Measurements from ENCODE around the gene MEGF11. TPM values are rescaled to one million over a fixed set of nuclear protein-coding genes. Genes with fewer than 3 reads are reported as not detected.
A peak's percentile ranks its signal among the peaks of the same experiment; 100 is the strongest.

The MEGF11 gene
- total RNA-seq, 1 experiment from 2014 or later, result 0.09 TPM

GRCh38 chr15:65909831-65910230 lies 343.7 kb downstream of the MEGF11 start:
- H3K9me3 Mint-ChIP-seq (ENCODE audit: unreplicated experiment), result no peaks in the 10 kb centered on the region
- H3K36me3 Mint-ChIP-seq (ENCODE audit: insufficient read depth, unreplicated experiment), result peaks cover 19% of the 10 kb centered on the region
- ChIA-PET CTCF (interaction anchor here (1.1 kb wide), 1 partner anchor 13 kb away, joined by 3 read pairs; no protein-coding TSS in a partner anchor), POLR2A (interaction anchor here (0.6 to 0.9 kb wide), 2 partner anchors 173 to 299 kb away, joined by 3 to 4 read pairs; partner anchors contain the start of gene INTS14)
- BruUV-seq (replicated peaks), result no TSS peak
- intact Hi-C loops (cut with micrococcal nuclease), result no loop called here
- H3K4me3 Mint-ChIP-seq (ENCODE audit: unreplicated experiment), result no peak overlapping the region
- DNase-seq (ENCODE audit: unreplicated experiment), result no peak
- TF ChIP-seq CTCF (IDR thresholded peaks at IDR 0.05; ENCODE audit: unreplicated experiment), result no peak
- H3K4me1 Mint-ChIP-seq (ENCODE audit: insufficient read depth, unreplicated experiment), result no peaks in the 10 kb centered on the region
- no peak overlapping the region for H3K27ac Mint-ChIP-seq (ENCODE audit: low read depth, unreplicated experiment)
- H3K27me3 Mint-ChIP-seq (ENCODE audit: insufficient read depth, unreplicated experiment), result no peaks in the 10 kb centered on the region

DNA sequence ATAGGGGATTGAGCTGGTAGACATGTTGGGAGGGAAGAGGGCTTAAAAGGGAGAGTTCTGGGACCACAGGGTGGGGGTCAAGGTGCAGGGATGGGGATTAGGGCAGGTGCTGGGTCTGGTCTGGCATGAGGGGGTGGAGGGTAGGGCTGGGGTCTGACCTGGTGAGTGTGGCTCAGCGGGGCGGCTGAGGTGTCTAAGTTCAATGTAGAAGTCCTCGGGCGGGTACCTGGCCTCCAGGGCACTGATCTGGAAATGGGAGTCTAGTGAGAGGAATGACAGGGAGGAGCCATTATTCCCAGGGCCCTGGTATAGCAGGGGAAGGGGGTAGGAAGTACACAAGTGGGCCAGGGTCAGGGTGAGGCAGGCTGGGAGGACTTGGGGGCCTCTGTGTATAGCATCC lies 344.7 kb downstream of the MEGF11 start:
- POLR2A ChIA-PET, result no interaction called here
- Mint-ChIP-seq H3K9me3 (ENCODE audit: unreplicated experiment) (no peaks in the 10 kb centered on the region), H3K27ac (ENCODE audit: low read depth, unreplicated experiment) (peak overlapping the region; percentile 50), H3K4me3 (ENCODE audit: unreplicated experiment) (no peak overlapping the region), H3K27me3 (ENCODE audit: insufficient read depth, unreplicated experiment) (no peaks in the 10 kb centered on the region), H3K4me1 (ENCODE audit: insufficient read depth, unreplicated experiment) (no peaks in the 10 kb centered on the region), H3K36me3 (ENCODE audit: insufficient read depth, unreplicated experiment) (peaks cover 19% of the 10 kb centered on the region)
- CTCF ChIA-PET, result no interaction called here
- TF ChIP-seq CTCF (IDR thresholded peaks at IDR 0.05; ENCODE audit: unreplicated experiment), result no peak
- intact Hi-C loops (cut with micrococcal nuclease), result no loop called here
- DNase-seq (ENCODE audit: unreplicated experiment), result no peak
- BruUV-seq (replicated peaks), result no TSS peak

- H3K4me3 Mint-ChIP-seq (ENCODE audit: unreplicated experiment), result no peak overlapping the region
- H3K9me3 Mint-ChIP-seq (ENCODE audit: unreplicated experiment), result no peaks in the 10 kb centered on the region
- ChIA-PET POLR2A (no interaction called here), CTCF (interaction anchor here (0.7 kb wide), 1 partner anchor 9 kb away, joined by 3 read pairs; no protein-coding TSS in a partner anchor)
- H3K36me3 Mint-ChIP-seq (ENCODE audit: insufficient read depth, unreplicated experiment), result peaks cover 19% of the 10 kb centered on the region
- peaks cover 6% of the 10 kb centered on the region for H3K4me1 Mint-ChIP-seq (ENCODE audit: insufficient read depth, unreplicated experiment)
- intact Hi-C loops (cut with micrococcal nuclease), result no loop called here
- DNase-seq (ENCODE audit: unreplicated experiment), result no peak
- no peak overlapping the region for H3K27ac Mint-ChIP-seq (ENCODE audit: low read depth, unreplicated experiment)
- no TSS peak for BruUV-seq (replicated peaks)
- TF ChIP-seq CTCF (IDR thresholded peaks at IDR 0.05; ENCODE audit: unreplicated experiment), result no peak
- no peaks in the 10 kb centered on the region for H3K27me3 Mint-ChIP-seq (ENCODE audit: insufficient read depth, unreplicated experiment)
These were observed 345.9 kb downstream of the MEGF11 start for GRCh38 chr15:65907661-65908060.

DNA sequence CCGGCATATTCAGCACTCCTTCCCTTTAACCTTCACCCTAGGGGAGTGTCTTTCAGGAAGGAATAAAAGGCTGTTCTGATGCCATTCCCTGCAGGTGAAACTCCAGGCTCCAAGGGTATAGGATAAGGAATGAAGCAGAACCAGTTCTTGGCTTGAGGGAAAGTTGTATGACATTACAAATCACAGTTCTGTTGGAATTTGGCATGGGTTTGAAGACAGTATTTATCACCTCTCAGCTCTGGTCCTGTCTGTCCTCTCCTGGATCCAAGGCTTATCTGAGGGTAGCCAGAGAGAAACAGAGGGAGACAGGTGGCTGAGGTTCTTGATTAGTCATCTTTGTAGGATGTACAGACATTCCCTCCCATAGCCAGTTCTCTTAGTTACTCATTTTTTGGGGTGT lies 347.2 kb downstream of the MEGF11 start:
- ChIA-PET POLR2A (interaction anchor here (0.6 kb wide), 1 partner anchor 19 kb away, joined by 3 read pairs; no protein-coding TSS in a partner anchor), CTCF (interaction anchor here (0.6 kb wide), 1 partner anchor 382 kb away, joined by 3 read pairs; no protein-coding TSS in a partner anchor)
- Mint-ChIP-seq H3K4me1 (ENCODE audit: insufficient read depth, unreplicated experiment) (peaks cover 15% of the 10 kb centered on the region), H3K27me3 (ENCODE audit: insufficient read depth, unreplicated experiment) (no peaks in the 10 kb centered on the region), H3K36me3 (ENCODE audit: insufficient read depth, unreplicated experiment) (peaks cover 25% of the 10 kb centered on the region), H3K4me3 (ENCODE audit: unreplicated experiment) (no peak overlapping the region), H3K27ac (ENCODE audit: low read depth, unreplicated experiment) (no peak overlapping the region), H3K9me3 (ENCODE audit: unreplicated experiment) (no peaks in the 10 kb centered on the region)
- DNase-seq (ENCODE audit: unreplicated experiment), result no peak
- TF ChIP-seq CTCF (IDR thresholded peaks at IDR 0.05; ENCODE audit: unreplicated experiment), result no peak
- intact Hi-C loops (cut with micrococcal nuclease), result no loop called here
- BruUV-seq (replicated peaks), result no TSS peak
